ENCODE measurements around the gene TBC1D24.

GRCh38 chr16:2426941-2427361 is 48.0 kb upstream of the TBC1D24 start:
- TF ChIP-seq, protein P1, sequence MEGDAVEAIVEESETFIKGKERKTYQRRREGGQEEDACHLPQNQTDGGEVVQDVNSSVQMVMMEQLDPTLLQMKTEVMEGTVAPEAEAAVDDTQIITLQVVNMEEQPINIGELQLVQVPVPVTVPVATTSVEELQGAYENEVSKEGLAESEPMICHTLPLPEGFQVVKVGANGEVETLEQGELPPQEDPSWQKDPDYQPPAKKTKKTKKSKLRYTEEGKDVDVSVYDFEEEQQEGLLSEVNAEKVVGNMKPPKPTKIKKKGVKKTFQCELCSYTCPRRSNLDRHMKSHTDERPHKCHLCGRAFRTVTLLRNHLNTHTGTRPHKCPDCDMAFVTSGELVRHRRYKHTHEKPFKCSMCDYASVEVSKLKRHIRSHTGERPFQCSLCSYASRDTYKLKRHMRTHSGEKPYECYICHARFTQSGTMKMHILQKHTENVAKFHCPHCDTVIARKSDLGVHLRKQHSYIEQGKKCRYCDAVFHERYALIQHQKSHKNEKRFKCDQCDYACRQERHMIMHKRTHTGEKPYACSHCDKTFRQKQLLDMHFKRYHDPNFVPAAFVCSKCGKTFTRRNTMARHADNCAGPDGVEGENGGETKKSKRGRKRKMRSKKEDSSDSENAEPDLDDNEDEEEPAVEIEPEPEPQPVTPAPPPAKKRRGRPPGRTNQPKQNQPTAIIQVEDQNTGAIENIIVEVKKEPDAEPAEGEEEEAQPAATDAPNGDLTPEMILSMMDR (IDR thresholded peaks at IDR 0.05; ENCODE audit: insufficient read depth, low read length, poor library complexity, severe bottlenecking): no peak
- no peak for TF ChIP-seq EZH2phosphoT487 (conservative IDR thresholded peaks at IDR 0.05; ENCODE audit: low read length)

Measured in SU-DHL-6 (cell line).